Muscle of leg (tissue), 11 donors: ENCODE measurements around the gene UROD. TPM values are rescaled to one million over a fixed set of nuclear protein-coding genes. Genes with fewer than 3 reads are reported as not detected.

ENCODE experiments used
- DNase-seq: peaks from one replicate; pipeline ENCODE4 v3.0.0; 2013
- H3K27ac ChIP-seq: one replicate; pipeline ENCODE4 v1.5.1; 2013; ENCODE audit warnings: mild to moderate bottlenecking, low read length, control low read depth
- H3K27me3 ChIP-seq: one replicate; pipeline ENCODE4 v1.6.1; 2013; ENCODE audit warnings: low read length; ENCODE audit not compliant: control insufficient read depth, insufficient read depth
- H3K36me3 ChIP-seq: one replicate; pipeline ENCODE4 v1.6.1; 2013; ENCODE audit warnings: low read length; ENCODE audit not compliant: control insufficient read depth, insufficient read depth
- H3K4me1 ChIP-seq: one replicate; pipeline ENCODE4 v1.6.1; 2013; ENCODE audit warnings: low read length; ENCODE audit not compliant: control insufficient read depth, insufficient read depth
- H3K4me3 ChIP-seq: one replicate; pipeline ENCODE4 v1.5.1; 2013; ENCODE audit warnings: low read length, control low read depth
- H3K9me3 ChIP-seq: replicated peaks from 2 replicates; pipeline ENCODE4 v1.6.1; 2013; ENCODE audit warnings: low read depth, low read length; ENCODE audit not compliant: control insufficient read depth
- WGBS: methylation state at CpG from one replicate; pipeline ENCODE4 v1.1.5; 2013; ENCODE audit warnings: missing lambda C conversion rate; ENCODE audit not compliant: insufficient coverage; 5-methylcytosine and 5-hydroxymethylcytosine counted together
- polyA plus RNA-seq, 8 donors: library from polyadenylated mRNA; unstranded; fragments of 120-200 nt; gene quantifications; one replicate each; pipeline versions ENCODE4 v1.2.1 to v1.2.3, GENCODE V29; 2013; ENCODE audit warnings: inconsistent platforms in 1 of 8, low replicate concordance in 1 of 8; ENCODE audit not compliant: insufficient read length in 8 of 8, insufficient read depth in 1 of 8
- total RNA-seq: library from RNA; stranded (reverse); fragments of 120-200 nt; gene quantifications from one replicate; pipeline ENCODE4 v1.2.4, GENCODE V29; 2013

UROD gene
- total and polyA plus RNA-seq, 9 donors: 79.9 to 96.8 (median 87.7) TPM

GRCh38 chr1:45014321-45015028 is 2.4 kb downstream of the UROD start:
- peak; percentile 87 for DNase-seq
- Histone ChIP-seq H3K4me3 (no peak overlapping the region), H3K27ac (no peak overlapping the region), H3K9me3 (no peaks in the 10 kb centered on the region), H3K4me1 (peaks cover 41% of the 10 kb centered on the region), H3K27me3 (no peaks in the 10 kb centered on the region), H3K36me3 (peaks cover 32% of the 10 kb centered on the region)
- 11% methylated on average over 6 of the region's 6 CpGs for WGBS

- DNase-seq: no peak
- Histone ChIP-seq H3K27ac (no peak overlapping the region), H3K4me1 (peaks cover 30% of the 10 kb centered on the region), H3K4me3 (no peak overlapping the region), H3K9me3 (no peaks in the 10 kb centered on the region), H3K36me3 (peaks cover 26% of the 10 kb centered on the region), H3K27me3 (no peaks in the 10 kb centered on the region)
- no CpG with 5 or more reads among the region's 2 CpGs for WGBS
These were observed 3.6 kb downstream of the UROD start for GRCh38 chr1:45015683-45016082.

GRCh38 chr1:45016090-45016697 is 4.1 kb downstream of the UROD start:
- no peak for DNase-seq
- no peak overlapping the region for H3K27ac ChIP-seq
- no CpG with 5 or more reads among the region's 2 CpGs for WGBS

GRCh38 chr1:45016767-45017166 is 4.7 kb downstream of the UROD start:
- Histone ChIP-seq H3K9me3 (no peaks in the 10 kb centered on the region), H3K36me3 (peaks cover 26% of the 10 kb centered on the region), H3K27me3 (no peaks in the 10 kb centered on the region), H3K4me1 (peaks cover 24% of the 10 kb centered on the region), H3K4me3 (no peak overlapping the region), H3K27ac (no peak overlapping the region)
- 83% methylated on average over 4 of the region's 6 CpGs for WGBS
- no peak for DNase-seq

More at GRCh38 chr1:45016090-45016697, 4.1 kb downstream of the UROD start:
- H3K36me3 ChIP-seq: peaks cover 26% of the 10 kb centered on the region
- H3K4me3 ChIP-seq: no peak overlapping the region
- H3K4me1 ChIP-seq: peaks cover 30% of the 10 kb centered on the region
- H3K27me3 ChIP-seq: no peaks in the 10 kb centered on the region
- no peaks in the 10 kb centered on the region for H3K9me3 ChIP-seq

- Histone ChIP-seq H3K4me3 (no peak overlapping the region), H3K9me3 (peaks cover 2% of the 10 kb centered on the region), H3K27ac (no peak overlapping the region), H3K27me3 (no peaks in the 10 kb centered on the region), H3K36me3 (peaks cover 21% of the 10 kb centered on the region), H3K4me1 (peaks cover 7% of the 10 kb centered on the region)
- no peak for DNase-seq
- 66% methylated on average over 16 of the region's 16 CpGs for WGBS
These were observed 6.7 kb downstream of the UROD start for GRCh38 chr1:45018599-45019230.

GRCh38 chr1:45023663-45024062 is 11.6 kb downstream of the UROD start:
- DNase-seq: no peak
- Histone ChIP-seq H3K27ac (no peak overlapping the region), H3K36me3 (no peaks in the 10 kb centered on the region), H3K27me3 (no peaks in the 10 kb centered on the region), H3K4me3 (no peak overlapping the region), H3K4me1 (no peaks in the 10 kb centered on the region), H3K9me3 (peaks cover 2% of the 10 kb centered on the region)
- WGBS: no CpG with 5 or more reads among the region's 1 CpG

- no peak for DNase-seq
- no peaks in the 10 kb centered on the region for H3K36me3 ChIP-seq
- H3K27me3 ChIP-seq: no peaks in the 10 kb centered on the region
- H3K9me3 ChIP-seq: peaks cover 2% of the 10 kb centered on the region
- H3K27ac ChIP-seq: no peak overlapping the region
- no peak overlapping the region for H3K4me3 ChIP-seq
- no peaks in the 10 kb centered on the region for H3K4me1 ChIP-seq
- WGBS: no CpG with 5 or more reads among the region's 1 CpG
These were observed 14.4 kb downstream of the UROD start for GRCh38 chr1:45026446-45026845.

- no peaks in the 10 kb centered on the region for H3K4me1 ChIP-seq
- no peaks in the 10 kb centered on the region for H3K27me3 ChIP-seq
- no peak overlapping the region for H3K4me3 ChIP-seq
- WGBS: no CpG with 5 or more reads among the region's 2 CpGs
- no peak for DNase-seq
- no peaks in the 10 kb centered on the region for H3K36me3 ChIP-seq
- H3K27ac ChIP-seq: no peak overlapping the region
- no peaks in the 10 kb centered on the region for H3K9me3 ChIP-seq
These were observed 20.8 kb downstream of the UROD start for GRCh38 chr1:45032837-45033236.

GRCh38 chr1:45033356-45033755 is 21.3 kb downstream of the UROD start:
- Histone ChIP-seq H3K27ac (no peak overlapping the region), H3K4me1 (no peaks in the 10 kb centered on the region), H3K36me3 (no peaks in the 10 kb centered on the region), H3K27me3 (no peaks in the 10 kb centered on the region), H3K9me3 (no peaks in the 10 kb centered on the region), H3K4me3 (no peak overlapping the region)
- no CpG with 5 or more reads among the region's 1 CpG for WGBS
- no peak for DNase-seq

GRCh38 chr1:45035631-45036301 is 23.7 kb downstream of the UROD start:
- H3K27me3 ChIP-seq: no peaks in the 10 kb centered on the region
- no peak overlapping the region for H3K27ac ChIP-seq
- WGBS: 67% methylated on average over 6 of the region's 7 CpGs
- no peak overlapping the region for H3K4me3 ChIP-seq
- H3K9me3 ChIP-seq: no peaks in the 10 kb centered on the region
- no peaks in the 10 kb centered on the region for H3K36me3 ChIP-seq
- DNase-seq: no peak
- H3K4me1 ChIP-seq: no peaks in the 10 kb centered on the region
